Measurements from ENCODE around the gene CSPG4.
"Not testable (repeated sequence)": the region's sequence is repeated elsewhere in the genome, so short reads cannot be mapped to it uniquely, and the experiment has no call there.

Gene CSPG4

DNA sequence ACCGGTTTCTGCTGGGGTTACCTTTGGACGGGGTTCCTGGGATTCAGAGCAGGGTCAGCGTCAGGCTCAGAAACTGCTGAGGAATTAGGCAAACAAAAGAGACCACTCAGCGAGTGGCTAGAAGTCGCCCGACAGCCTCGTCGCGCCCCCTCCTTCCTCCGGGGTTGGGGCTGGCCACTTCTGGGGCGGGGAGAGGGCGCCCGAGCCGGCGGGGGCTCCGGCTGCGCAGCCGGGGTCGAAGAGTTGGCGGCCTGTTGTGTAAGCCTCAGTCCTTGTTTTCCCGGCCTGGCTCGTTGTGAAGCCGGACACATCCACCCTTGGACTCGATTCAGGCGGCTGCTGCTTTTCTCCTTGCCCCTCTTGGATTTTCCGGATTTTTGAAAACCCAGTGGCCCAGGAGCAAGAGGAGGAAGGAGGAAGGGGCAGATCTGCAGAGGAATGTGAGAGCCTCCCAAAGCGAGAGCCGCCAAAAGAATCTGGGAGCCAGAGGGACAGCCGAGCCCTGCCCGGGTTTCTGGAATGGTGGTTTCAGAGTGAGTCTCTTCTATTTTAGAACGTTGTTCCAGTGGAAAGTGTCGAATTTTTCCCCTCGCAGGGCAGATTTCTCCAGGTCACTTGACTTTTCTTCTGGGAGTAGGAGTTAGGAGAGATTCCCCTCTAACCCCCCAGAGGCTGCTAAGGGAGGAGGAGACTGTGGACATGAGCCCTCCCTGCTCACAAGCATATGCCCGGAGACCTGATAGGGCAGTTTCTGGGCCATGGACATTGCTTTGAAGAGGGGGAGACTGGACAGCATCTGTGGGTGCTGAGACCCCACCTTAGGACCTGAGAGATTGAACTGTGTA, 64.3 kb downstream of the CSPG4 start:
- DNase-seq (ENCODE audit: low read depth) = peak; percentile 51

DNA sequence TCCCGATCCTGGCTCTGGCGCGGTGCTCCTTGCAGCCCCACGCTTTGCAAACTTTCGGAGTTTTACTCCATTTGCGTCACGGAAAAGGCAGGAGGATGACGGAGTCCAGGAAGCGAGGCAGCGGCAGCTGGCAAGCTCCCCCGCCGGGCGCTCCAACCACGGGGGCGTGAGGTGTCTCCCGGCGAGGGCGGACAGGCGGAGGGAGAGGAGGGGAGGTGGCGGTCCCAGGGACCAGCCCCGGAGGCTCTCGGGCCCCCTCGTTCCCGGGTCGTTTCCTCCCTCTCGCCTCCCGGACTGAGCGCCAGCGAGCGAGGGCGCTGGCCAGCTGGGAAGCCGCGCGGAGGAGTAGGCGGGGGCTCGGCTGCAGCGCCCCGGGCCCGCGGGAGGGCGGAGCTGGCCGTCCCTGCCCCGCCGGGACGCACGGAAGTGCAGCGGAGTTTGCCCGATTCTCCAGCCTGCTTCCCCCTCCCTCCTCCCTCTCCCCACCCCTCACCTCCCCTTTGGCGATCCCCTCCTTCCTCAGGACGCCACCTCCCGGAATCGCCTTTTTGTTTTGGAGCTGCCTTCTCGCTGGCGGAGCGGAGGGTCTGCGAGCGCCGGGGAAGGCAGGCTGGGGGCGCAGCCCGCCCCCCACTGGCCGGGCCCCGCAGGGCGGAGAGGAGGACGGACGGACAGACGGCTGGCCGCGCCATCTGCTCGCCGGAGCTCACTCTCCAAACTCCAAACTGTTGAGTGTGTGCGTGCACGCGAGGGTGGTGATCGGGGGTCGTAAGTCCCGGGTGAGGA, 65.1 kb downstream of the CSPG4 start, which contains the start of gene SNX33:
TSS of gene SNX33 (plus strand) at position 543 of the 786 bp plus-strand sequence. CDS start 1,191 bp downstream, outside the sequence.
- peak; percentile 90 for DNase-seq (ENCODE audit: low read depth)

DNA sequence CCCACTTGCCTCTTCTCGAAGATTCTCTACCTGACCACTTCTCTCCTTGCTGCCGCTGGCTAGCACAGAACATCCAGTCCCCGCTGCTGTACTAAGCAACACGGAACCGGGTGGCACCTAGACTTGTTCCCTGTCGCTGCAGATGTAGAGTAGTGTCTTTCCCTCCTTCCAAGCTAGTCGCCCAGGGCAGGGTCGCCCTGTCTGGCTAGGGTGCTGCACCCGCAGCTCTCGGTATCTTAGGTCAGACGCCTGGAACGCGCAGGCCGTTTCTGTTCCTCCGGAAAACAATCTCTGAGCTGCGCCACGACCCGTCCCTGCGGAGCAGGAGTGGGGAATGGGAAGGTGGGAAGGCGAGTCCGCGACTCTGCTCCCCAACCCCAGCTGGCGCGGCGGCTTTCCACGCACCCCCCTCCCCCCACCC, 65.7 kb downstream of the CSPG4 start:
- no peak for DNase-seq (ENCODE audit: low read depth)

DNA sequence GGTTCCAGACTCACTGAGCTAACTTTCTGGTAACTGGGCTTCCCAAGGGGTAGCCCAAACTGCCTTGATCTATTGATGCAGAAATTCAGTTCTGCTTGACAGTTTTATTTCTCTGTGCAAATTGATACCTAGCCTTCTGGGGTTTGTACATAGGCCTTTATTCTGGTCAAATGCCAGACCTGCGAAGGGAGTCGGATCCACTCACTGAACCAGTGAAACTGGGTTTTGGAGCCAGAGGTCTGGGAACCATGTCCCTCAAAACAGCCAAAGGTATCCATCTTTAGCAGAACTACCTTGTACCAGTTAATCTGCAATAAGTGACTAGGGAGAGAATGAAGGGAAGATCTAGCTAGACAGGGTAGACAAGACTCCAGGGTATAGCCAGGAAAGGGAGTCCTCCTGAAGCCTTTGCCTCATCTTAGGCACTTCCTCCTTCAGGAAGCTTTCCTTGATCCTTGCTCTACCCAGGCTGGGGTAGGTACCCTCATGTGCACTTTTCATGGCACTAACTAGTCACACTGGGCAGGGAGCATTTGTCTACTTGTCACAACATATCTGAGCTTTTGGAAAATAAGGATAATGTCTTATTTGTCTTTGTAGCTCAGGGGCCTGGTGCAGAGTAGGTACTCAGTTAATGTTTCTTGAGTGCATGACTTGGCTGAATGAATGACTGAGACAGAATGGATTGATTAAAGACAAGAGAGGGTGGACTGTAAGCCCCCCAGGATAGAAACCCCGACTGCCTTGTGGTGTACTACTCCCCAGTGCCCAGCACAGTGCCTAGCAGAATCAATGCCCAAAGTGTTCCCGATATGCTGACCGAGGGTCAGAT, 66.3 kb downstream of the CSPG4 start:
- DNase-seq (ENCODE audit: low read depth) = no peak

DNA sequence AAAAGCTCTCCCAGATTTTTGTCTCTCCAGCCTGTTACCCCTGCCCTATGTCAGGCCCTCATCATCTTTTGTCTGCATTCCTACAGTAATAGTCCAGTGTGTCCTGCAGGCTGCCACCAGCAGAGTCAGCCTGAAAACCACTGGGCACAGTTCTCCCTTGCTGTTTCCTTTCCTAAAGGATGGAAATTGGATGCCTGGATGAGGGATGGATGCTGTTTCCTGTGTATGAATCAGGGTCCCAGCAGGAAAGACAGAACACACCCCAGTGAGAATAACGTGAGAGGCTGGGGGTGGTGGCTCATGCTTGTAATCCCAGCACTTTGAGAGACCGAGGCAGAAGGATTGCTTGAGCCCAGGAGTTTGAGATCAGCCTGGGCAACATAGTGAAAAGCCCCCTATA, 68.3 kb downstream of the CSPG4 start:
- DNase-seq (ENCODE audit: low read depth) = no peak

DNA sequence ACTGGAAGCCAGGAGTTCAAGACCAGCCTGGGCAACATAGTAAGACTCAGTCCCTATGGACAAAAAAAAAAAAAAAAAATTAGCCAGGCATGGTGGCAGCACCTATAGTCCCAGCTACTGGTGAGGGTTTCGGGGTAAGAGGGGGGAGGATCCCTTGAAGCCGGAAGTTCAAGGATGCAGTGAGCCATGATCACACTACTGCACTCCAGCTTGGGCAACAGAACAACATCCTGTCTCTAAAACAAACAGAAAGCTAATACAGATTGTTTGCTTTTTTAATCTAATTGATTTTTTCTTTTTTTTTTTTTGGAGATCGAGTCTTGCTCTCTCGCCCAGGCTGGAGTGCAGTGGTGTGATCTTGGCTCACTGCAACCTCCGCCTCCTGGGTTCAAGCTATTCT, 71.0 kb downstream of the CSPG4 start:
- DNase-seq (ENCODE audit: low read depth) = no peak

DNA sequence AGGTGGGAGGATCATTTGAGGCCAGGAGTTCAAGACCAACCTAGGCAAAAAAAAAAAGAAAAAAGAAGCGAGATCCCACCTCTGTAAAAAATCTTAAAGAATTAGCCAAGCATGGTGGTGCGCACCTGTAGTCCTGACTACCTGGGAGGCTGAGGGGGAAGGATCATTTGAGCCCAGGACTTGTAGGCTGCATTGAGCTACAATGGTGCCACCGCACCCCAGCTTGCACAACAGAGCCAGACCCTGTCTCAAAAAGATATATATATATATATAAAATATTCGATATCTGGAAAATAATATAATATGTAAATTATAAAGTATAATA, 71.5 kb downstream of the CSPG4 start:
- no peak for DNase-seq (ENCODE audit: low read depth)

DNA sequence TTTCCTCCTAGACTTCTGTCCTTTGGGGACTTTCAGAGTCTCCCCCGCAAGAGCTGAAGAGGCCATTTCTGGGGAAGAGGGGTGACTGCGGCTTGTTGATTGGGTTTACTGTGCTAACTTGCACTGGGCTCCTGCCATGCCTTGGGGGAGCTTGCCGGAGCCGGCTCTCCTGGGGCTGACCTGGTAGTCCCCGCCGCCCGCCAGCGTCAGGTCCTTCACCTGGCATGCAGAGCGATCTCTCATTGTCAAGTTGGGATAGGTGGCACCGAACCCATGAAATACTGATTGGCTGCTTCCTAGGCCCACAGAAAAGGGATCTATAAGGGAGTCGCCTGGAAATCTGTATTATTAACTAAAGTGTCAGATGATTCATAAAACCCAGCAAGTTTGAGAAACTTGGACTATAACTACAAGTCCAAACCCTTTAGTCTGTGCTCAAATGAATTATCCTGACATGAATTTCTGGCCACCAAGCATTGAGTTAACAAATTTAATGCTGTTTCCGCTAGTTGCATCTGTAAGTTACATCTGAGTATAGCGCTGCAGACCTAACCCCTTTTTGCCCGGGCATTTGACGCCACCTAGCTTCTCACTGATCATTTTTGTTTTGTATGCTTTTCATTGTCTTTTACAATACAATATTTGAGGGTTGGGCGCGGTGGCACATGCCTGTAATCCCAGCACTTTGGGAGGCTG, 72.0 kb downstream of the CSPG4 start:
- peak; percentile 49 for DNase-seq (ENCODE audit: low read depth)

DNA sequence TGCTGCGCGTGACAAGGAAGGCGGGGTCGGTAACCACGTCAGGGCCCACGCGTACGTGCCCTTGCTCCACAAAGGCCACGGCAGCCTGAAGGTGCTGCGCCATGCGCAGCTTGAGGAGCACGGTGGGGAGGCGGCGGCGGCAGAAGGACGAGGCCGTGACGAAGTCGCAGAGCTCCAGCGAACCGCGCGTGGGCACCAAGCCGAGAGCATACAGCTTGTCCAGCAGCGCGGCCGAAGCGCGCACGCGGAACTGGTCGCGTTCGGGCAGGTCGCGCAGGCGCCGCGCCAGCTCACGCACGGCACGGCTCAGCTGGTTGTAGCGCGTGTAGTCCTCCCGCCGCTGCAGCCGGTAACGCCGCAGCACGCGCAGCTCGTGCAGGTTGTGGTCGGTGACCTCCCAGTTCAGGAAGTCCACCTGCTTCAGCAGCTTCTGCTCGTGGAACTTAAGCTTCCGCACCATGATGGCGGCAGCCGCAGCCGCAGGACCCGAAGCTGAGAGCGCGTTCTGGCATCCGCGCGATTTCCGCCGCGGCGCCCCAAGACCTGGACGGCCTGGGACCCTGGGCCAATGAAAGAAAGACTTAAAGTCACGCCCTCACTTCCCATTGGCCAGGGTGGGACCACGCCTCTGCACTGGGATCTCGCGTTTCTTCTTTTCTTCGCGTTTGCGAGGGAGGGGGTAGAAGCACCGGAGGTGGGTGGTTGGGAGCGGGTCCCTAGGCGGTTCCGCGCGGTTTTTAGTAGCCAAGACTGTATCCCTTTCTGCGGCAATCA, 72.8 kb downstream of the CSPG4 start, which contains the start of gene IMP3:
TSS of gene IMP3 (minus strand) at position 516 of the 774 bp plus-strand sequence. CDS start at position 460, 56 bp downstream.
- peak; percentile 98 for DNase-seq (ENCODE audit: low read depth)

DNA sequence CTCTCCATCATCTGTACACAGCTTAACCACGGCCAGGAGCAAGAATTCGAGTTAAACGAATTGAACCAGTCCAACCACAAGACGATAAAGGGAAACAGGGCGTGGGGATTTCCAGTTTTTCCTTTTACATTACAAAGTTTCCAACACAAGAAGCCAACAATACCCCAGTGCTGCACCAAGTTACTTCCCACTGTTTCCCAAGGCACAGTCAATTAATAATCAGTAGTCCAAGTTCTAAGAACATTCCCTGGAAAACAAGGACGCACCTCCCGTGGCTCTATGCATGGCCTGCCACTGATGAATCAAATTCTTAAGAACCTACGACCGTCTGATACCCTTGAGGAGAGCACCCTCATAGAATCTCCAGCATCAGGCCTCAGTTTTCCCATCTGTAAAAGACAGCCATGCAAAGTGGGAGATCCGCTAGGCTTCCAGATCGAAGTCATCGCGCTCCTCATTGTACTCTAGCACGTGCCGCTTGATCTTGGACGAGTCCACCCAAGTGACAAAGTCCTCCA, 73.4 kb downstream of the CSPG4 start:
- peak; percentile 61 for DNase-seq (ENCODE audit: low read depth)

DNA sequence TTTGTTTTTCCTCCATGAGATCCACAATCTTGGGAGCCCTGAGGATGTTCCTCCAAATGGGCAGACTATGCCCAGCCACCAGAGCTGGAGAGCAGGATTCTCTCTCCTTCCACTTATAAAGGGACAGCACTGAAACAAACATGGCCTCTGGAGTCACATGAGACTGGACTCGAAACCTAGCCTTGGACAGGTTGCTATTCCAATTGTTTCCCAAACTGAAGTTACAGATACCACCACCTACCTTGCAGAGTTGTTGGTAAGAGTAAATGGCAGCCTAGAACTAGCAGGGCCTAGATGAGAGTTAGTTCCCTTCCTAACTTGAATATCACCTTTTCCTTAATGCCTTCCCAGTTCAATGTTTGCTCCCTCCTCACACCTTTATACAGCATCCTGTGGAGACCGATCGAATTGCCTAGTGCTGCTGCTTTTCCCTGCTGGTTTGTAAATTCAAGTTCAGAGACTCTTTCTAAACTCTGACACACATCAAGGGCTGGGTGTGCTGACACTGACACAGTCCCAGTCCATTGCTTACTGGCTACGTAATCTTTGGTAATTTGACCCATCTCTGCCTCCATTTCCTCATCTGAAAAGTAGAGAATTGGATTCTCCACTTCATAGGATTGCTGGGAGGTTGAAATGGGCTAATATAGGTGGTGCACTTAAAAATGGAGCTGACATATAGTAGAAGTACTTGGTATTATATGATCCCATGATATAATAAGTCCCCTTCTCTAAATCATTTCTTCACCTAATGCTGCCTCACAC, 75.2 kb downstream of the CSPG4 start:
- peak; percentile 38 for DNase-seq (ENCODE audit: low read depth)

DNA sequence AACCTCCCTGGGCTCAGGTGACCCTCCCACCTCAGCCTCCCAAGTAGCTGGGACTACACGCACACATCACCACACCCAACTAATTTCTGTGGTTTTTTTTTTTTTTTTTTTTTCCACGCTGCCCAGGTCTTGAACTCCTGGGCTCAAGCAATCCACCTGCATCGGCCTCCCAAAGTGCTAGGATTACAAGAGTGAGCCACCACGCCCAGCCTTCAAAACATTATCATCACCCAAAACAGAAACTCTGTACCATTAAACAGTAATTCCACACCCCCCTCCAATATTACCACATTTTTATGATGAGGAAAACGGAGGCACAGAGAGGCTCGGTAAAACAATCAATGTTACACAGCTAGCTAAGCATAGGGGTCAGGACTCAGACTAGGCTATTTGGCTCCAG, 76.6 kb downstream of the CSPG4 start:
- no peak for DNase-seq (ENCODE audit: low read depth)

DNA sequence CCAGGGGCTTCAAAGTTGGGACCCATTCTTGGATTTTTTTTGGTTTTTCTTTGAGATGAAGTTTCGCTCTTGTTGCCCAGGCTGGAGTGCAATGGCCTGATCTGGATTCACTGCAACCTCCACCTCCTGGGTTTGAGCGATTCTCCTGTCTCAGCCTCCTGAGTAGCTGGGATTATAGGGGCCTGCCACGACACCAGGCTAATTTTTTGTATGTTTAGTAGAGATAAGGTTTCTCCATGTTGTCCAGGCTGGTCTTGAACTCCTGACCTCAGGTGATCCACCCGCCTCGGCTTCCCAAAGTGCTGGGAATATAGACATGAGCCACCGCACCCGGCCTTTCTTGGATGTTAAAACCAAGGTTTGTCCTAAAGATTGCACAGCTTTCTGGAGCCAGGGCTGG, 78.7 kb downstream of the CSPG4 start:
- not testable (repeated sequence) for DNase-seq (ENCODE audit: low read depth)

DNA sequence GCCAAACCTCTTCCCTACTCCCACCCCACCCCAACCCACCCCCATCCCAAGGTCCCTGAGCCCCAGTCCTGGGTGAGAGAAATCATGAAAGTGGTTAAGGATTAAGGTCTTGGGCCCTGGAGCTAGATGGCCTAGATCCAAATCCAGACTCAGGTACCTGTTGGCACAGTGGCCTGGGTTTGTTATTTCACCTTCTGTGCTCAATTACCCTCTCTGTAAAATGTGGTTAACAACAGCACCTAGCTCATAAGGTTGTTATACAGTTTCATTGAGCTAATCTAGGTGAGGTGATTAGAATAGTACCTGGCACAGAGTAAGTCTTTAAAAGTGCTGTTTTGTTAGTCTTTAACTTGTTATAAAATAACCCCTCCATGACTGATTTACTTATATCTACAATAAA, 80.7 kb downstream of the CSPG4 start:
- no peak for DNase-seq (ENCODE audit: low read depth)

DNA sequence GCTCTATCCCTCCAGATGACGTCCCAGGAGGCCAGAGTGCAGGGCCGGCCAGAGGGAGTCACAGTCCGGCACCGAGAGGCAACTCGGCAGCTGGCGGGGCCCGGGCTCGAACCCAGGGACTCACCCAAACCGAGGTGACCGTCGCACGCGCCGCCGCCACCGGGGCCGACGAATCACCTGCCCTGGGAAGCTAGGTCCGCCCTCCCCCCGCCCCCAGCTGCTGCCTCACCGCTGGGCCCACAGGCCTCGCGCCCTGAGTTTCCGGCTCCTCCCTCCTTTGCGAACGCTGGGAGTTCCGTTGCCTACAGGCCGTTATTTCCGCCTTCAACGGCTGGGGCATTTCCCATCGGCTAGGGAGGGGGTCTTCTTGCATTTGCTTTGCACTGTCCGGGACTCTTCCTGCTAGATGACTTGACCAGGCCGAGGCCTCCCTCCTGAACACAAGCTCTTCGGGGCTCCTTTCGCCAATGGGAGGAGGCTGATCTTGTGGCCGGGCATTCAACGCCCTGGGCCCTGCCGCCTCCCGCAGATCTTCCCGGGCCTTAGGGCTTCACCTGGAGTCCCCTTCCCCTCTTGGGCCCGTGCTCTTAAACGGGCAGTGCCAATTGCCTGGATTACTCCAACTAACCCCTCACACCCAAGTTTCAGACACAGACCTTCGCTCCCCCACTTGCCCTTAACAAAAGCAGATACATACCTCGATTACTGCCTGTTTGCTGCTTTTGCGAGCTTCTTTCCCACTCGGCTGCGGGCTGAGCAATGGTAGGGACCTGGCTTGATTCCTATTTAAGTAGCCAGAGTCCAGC, 86.9 kb downstream of the CSPG4 start, which contains the start of gene SNUPN:
TSS of gene SNUPN (minus strand) at position 184 of the 806 bp plus-strand sequence. CDS start 4,674 bp downstream, outside the sequence.
- DNase-seq (ENCODE audit: low read depth) = peak; percentile 89

Measured in iris pigment epithelial cell (primary cell).